Thymus (tissue), 11 donors: ENCODE results near the gene EGLN2. TPM values are rescaled to one million over a fixed set of nuclear protein-coding genes. Genes with fewer than 3 reads are reported as not detected.
"Not testable (repeated sequence)": the region's sequence is repeated elsewhere in the genome, so short reads cannot be mapped to it uniquely, and the experiment has no call there.

Experiments used
- DNase-seq, 9 donors: peaks; one replicate each; pipeline ENCODE4 v3.0.0-alpha.2; 2013; ENCODE audit warnings: low spot score in 9 of 9, low read depth in 6 of 9, missing footprints in 1 of 9
- H3K27ac ChIP-seq, 2 donors: one replicate each; pipeline ENCODE4 v1.5.1; 2013; ENCODE audit warnings: control low read depth in 1 of 2, low read depth in 1 of 2, low read length in 1 of 2, mild to moderate bottlenecking in 1 of 2, moderate library complexity in 1 of 2
- H3K27me3 ChIP-seq, 2 donors: one replicate each; pipeline ENCODE4 v1.5.1; 2013; ENCODE audit warnings: low read length in 1 of 2; ENCODE audit not compliant: control insufficient read depth in 2 of 2, insufficient read depth in 1 of 2
- H3K36me3 ChIP-seq, 2 donors: one replicate each; pipeline ENCODE4 v1.5.1; 2013; ENCODE audit warnings: low read length in 1 of 2, mild to moderate bottlenecking in 1 of 2, moderate library complexity in 1 of 2; ENCODE audit not compliant: control insufficient read depth in 2 of 2, insufficient read depth in 2 of 2
- H3K4me1 ChIP-seq, 2 donors: one replicate each; pipeline ENCODE4 v1.5.1; 2013; ENCODE audit warnings: low read length in 2 of 2; ENCODE audit not compliant: control insufficient read depth in 2 of 2, insufficient read depth in 2 of 2
- H3K4me3 ChIP-seq, 2 donors: one replicate each; pipeline ENCODE4 v1.5.1; 2013; ENCODE audit warnings: low read length in 2 of 2, control low read depth in 1 of 2, mild to moderate bottlenecking in 1 of 2
- H3K9me3 ChIP-seq, 2 donors: one replicate each; pipeline ENCODE4 v1.5.1; 2013; ENCODE audit warnings: low read length in 1 of 2, mild to moderate bottlenecking in 1 of 2; ENCODE audit not compliant: control insufficient read depth in 2 of 2, insufficient read depth in 1 of 2
- WGBS: extraction: QIAGEN DNeasy Blood & Tissue Kit; methylation state at CpG from one replicate; pipeline ENCODE4 v1.1.7; 2013; 5-methylcytosine and 5-hydroxymethylcytosine counted together
- polyA plus RNA-seq: library from polyadenylated mRNA; stranded (reverse); fragments of 200-250 nt; gene quantifications from one replicate; pipeline ENCODE4 v1.2.3, GENCODE V29; 2013
- total RNA-seq: library from RNA; stranded (reverse); fragments of 120-200 nt; gene quantifications from one replicate; pipeline ENCODE4 v1.2.4, GENCODE V29; 2013
- donor health status: healthy.

Gene EGLN2
- total and polyA plus RNA-seq, 2 donors, result 80.0 to 90.3 TPM

DNA sequence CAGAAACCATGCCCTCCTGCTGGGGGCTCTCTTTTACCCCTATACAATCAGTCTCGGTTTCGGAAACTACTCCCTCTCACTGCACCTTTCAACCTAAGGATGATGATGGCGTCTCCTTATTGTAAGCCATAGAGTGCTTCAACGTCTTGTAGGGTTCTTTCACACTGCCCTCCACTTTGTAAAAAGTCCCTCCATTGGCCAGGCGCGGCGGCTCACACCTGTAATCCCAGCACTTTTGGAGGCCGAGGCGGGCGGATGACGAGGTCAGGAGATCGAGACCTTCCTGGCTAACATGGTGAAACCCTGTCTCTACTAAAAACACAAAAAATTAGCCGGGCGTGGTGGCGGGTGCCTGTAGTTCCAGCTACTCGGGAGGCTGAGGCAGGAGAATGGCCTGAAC, 31.8 kb downstream of the EGLN2 start:
- 97% methylated on average over 16 of the region's 16 CpGs for WGBS
- H3K36me3 ChIP-seq, H3K27ac ChIP-seq, H3K4me3 ChIP-seq, H3K4me1 ChIP-seq, DNase-seq, H3K9me3 ChIP-seq, H3K27me3 ChIP-seq: not testable (repeated sequence)

- Histone ChIP-seq H3K27ac (no peak overlapping the region), H3K4me3 (no peak overlapping the region), H3K27me3 (no peaks in the 10 kb centered on the region), H3K9me3 (no peaks in the 10 kb centered on the region), H3K36me3 (peaks cover 0 to 4% of the 10 kb centered on the region in 2 donors), H3K4me1 (no peaks in the 10 kb centered on the region)
- DNase-seq, result no peak
- WGBS, result 93% methylated on average over 7 of the region's 7 CpGs
Observed at GRCh38 chr19:40831502-40832430, 32.8 kb downstream of the EGLN2 start.

- 86% methylated on average over 4 of the region's 4 CpGs for WGBS
- not testable (repeated sequence) for H3K36me3 ChIP-seq, H3K4me3 ChIP-seq, H3K4me1 ChIP-seq, H3K9me3 ChIP-seq, H3K27me3 ChIP-seq, DNase-seq, H3K27ac ChIP-seq
Observed at GRCh38 chr19:40832431-40832790, 33.4 kb downstream of the EGLN2 start.

- H3K4me1 ChIP-seq, H3K4me3 ChIP-seq, H3K9me3 ChIP-seq, DNase-seq, H3K36me3 ChIP-seq, H3K27ac ChIP-seq, H3K27me3 ChIP-seq: not testable (repeated sequence)
- WGBS, result 57% methylated on average over 7 of the region's 7 CpGs
Observed at GRCh38 chr19:40833728-40834533, 34.9 kb downstream of the EGLN2 start.

GRCh38 chr19:40836754-40837429, 37.9 kb downstream of the EGLN2 start:
- no peak for DNase-seq
- 95% methylated on average over 6 of the region's 6 CpGs for WGBS
- Histone ChIP-seq H3K27me3 (no peaks in the 10 kb centered on the region), H3K9me3 (no peaks in the 10 kb centered on the region), H3K36me3 (no peaks in the 10 kb centered on the region), H3K4me1 (no peaks in the 10 kb centered on the region), H3K4me3 (no peak overlapping the region), H3K27ac (no peak overlapping the region)

- H3K4me3 ChIP-seq, H3K4me1 ChIP-seq, H3K27ac ChIP-seq, H3K27me3 ChIP-seq, H3K9me3 ChIP-seq, H3K36me3 ChIP-seq, DNase-seq: not testable (repeated sequence)
- WGBS, result 81% methylated on average over 1 of the region's 1 CpG
Observed at GRCh38 chr19:40838477-40838876, 39.5 kb downstream of the EGLN2 start.

DNA sequence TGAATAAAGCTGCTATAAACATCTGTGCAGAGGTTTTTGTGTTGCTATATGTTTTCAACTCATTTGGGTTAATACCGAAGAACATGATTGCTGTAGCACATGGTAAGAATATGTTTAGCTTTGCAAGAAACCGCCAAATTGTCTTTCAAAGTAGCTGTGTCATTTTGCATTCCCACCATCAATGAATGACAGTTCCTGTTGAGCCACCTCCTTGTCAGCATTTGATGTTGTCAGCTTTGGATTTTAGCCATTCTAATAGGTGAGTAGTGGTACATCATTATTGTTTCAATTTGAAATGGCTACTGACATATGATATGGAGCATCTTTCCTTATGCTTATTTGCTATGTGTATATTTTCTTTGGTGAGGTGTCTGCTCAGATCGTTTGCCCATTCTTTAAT, 43.0 kb downstream of the EGLN2 start:
- H3K36me3 ChIP-seq, H3K27me3 ChIP-seq: not testable (repeated sequence)
- WGBS, result 95% methylated on average over 3 of the region's 3 CpGs

GRCh38 chr19:40842997-40843652, 44.1 kb downstream of the EGLN2 start:
- H3K4me3 ChIP-seq, result peak overlapping the region in 1 of 2 donors; percentile 21
- H3K36me3 ChIP-seq, DNase-seq, H3K27ac ChIP-seq, H3K9me3 ChIP-seq, H3K4me1 ChIP-seq, H3K27me3 ChIP-seq: not testable (repeated sequence)
- 29% methylated on average over 9 of the region's 12 CpGs for WGBS

More for the DNA sequence above, 43.0 kb downstream of the EGLN2 start:
- not testable (repeated sequence) for H3K27ac ChIP-seq, H3K4me3 ChIP-seq, H3K9me3 ChIP-seq, H3K4me1 ChIP-seq, DNase-seq
